DOHH2 (cell line): ENCODE measurements around the gene MTMR11.

Experiments
- CTCF ChIP-seq: fragments of 200-600 bp; sonication (generic); IDR thresholded peaks from one replicate; pipeline ENCODE4 v1.5.1; 2014; ENCODE audit warnings: antibody characterized with exemption, mild to moderate bottlenecking, low read depth, low read length; ENCODE audit not compliant: poor library complexity, severe bottlenecking
- EZH2phosphoT487 ChIP-seq: fragments of 200-600 bp; sonication (generic); IDR thresholded peaks from 2 replicates; pipeline ENCODE4 v1.6.1; 2017; ENCODE audit warnings: borderline replicate concordance, mild to moderate bottlenecking, antibody characterized with exemption, low read length, moderate library complexity, mixed read lengths

DNA sequence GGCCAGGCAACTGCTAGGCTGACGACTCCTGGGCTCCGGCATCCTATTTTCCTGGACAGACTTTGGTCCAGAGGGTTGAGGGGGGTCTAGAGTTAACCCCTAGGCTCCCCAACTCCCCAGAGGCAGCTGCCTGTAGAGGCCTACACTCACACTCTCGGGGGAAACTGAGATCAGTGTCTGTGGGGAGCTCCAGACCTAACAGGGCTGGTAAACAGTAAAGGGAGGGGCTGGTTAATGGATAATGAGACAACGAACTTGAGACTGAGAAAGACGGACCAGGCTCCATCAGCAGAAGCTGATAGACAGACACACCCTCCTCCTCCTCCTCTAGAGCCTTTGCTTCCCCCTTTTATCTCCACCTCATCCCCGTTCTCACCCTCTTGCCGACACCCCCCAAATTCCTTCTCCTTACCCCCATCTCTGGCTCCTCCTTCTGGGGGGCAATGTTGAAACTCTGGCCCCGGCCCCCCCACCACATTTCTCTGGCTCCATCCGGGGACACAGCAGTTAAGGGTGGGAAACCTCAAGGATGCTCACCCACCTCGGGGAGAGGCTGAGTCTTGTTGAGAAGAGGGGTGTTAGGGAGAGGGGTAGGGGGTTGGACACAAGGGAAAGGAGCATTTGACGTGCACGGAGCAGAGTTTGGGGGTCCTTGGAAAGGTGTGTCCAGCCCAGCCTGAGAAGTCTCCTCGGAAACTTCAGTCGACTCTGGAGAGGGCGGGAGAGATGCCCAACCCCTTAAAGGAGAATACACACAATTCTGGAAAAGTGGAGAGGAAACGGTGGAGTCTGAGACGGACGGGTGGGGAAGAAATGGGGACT, at the start of gene MTMR11:
- TF ChIP-seq CTCF, result no peak
- TF ChIP-seq EZH2phosphoT487, result no peak
